MM.1S (cell line): ENCODE data around the gene TBC1D13.

Experiments
- DNase-seq: peaks from one replicate; pipeline ENCODE4 v3.0.0-alpha.2; 2015
- H2AFZ ChIP-seq: fragments of 300-600 bp; sonication (generic); 2 replicates; pipeline ENCODE4 v1.6.0; 2016; ENCODE audit warnings: antibody characterized with exemption, low read length
- H3F3A ChIP-seq: fragments of 300-600 bp; sonication (generic); 2 replicates; pipeline ENCODE4 v1.6.1; 2016; ENCODE audit warnings: mild to moderate bottlenecking, antibody characterized with exemption, low read length, moderate library complexity, mixed read lengths; ENCODE audit not compliant: insufficient read depth
- H3K27ac ChIP-seq: fragments of 300-600 bp; sonication (generic); 2 replicates; pipeline ENCODE4 v1.5.1; 2016; ENCODE audit warnings: mild to moderate bottlenecking, low read length
- H3K27me3 ChIP-seq: fragments of 300-600 bp; sonication (generic); replicated peaks from 2 replicates; pipeline ENCODE4 v1.6.0; 2016; ENCODE audit warnings: low read length; ENCODE audit not compliant: insufficient read depth
- H3K36me3 ChIP-seq: fragments of 300-600 bp; sonication (generic); replicated peaks from 2 replicates; pipeline ENCODE4 v1.6.1; 2016; ENCODE audit warnings: mild to moderate bottlenecking, low read length, mixed read lengths; ENCODE audit not compliant: insufficient read depth
- H3K4me1 ChIP-seq: fragments of 300-600 bp; sonication (generic); 2 replicates; pipeline ENCODE4 v1.6.1; 2016; ENCODE audit warnings: low read length, mixed read lengths
- H3K4me2 ChIP-seq: fragments of 300-600 bp; sonication (generic); 2 replicates; pipeline ENCODE4 v1.6.0; 2016; ENCODE audit warnings: low read depth, low read length
- H3K4me3 ChIP-seq: fragments of 300-600 bp; sonication (generic); 2 replicates; pipeline ENCODE4 v1.5.1; 2016; ENCODE audit warnings: low read length, mixed read lengths
- H3K79me2 ChIP-seq: fragments of 300-600 bp; sonication (generic); 2 replicates; pipeline ENCODE4 v1.6.1; 2016; ENCODE audit warnings: mixed run types, low read length, mixed read lengths
- H3K9ac ChIP-seq: fragments of 300-600 bp; sonication (generic); 2 replicates; pipeline ENCODE4 v1.6.1; 2016; ENCODE audit warnings: low read length, mixed read lengths
- H3K9me2 ChIP-seq: fragments of 300-600 bp; sonication (generic); replicated peaks from 2 replicates; pipeline ENCODE4 v1.6.1; 2016; ENCODE audit warnings: mild to moderate bottlenecking, low read length, mixed read lengths; ENCODE audit not compliant: insufficient read depth
- H3K9me3 ChIP-seq: fragments of 300-600 bp; sonication (generic); replicated peaks from 2 replicates; pipeline ENCODE4 v1.6.1; 2016; ENCODE audit warnings: mild to moderate bottlenecking, low read length, mixed read lengths; ENCODE audit not compliant: insufficient read depth
- H4K20me1 ChIP-seq: fragments of 300-600 bp; sonication (generic); 2 replicates; pipeline ENCODE4 v1.6.1; 2016; ENCODE audit warnings: mild to moderate bottlenecking, low read length, moderate library complexity, mixed read lengths; ENCODE audit not compliant: insufficient read depth
- CTCF ChIP-seq: fragments of 300-600 bp; sonication (generic); IDR thresholded peaks from 2 replicates; pipeline ENCODE4 v1.5.1; 2016; ENCODE audit warnings: antibody characterized with exemption, low read length, mixed read lengths
- EZH2 ChIP-seq: fragments of 300-600 bp; sonication (generic); optimal IDR thresholded peaks from 2 replicates; pipeline ENCODE3; 2017; ENCODE audit warnings: low read depth, mild to moderate bottlenecking, antibody characterized with exemption, low read length, mixed read lengths
- EZH2phosphoT487 ChIP-seq: fragments of 300-600 bp; sonication (generic); IDR thresholded peaks from 2 replicates; pipeline ENCODE4 v1.6.1; 2018; ENCODE audit warnings: antibody characterized with exemption, low read length

TBC1D13 gene

GRCh38 chr9:128819716-128820664 is 32.9 kb downstream of the TBC1D13 start:
- H3K4me1 ChIP-seq, result peaks cover 6% of the 10 kb centered on the region; the same call in 1 of the 2 replicates
- no peaks in the 10 kb centered on the region for H3K9me3 ChIP-seq
- H2AFZ ChIP-seq, result no peak overlapping the region
- H3K4me3 ChIP-seq, result no peak overlapping the region
- H3K9me2 ChIP-seq, result no peaks in the 10 kb centered on the region
- TF ChIP-seq EZH2 (no peak), EZH2phosphoT487 (no peak), CTCF (no peak)
- H3K9ac ChIP-seq, result no peak overlapping the region
- H4K20me1 ChIP-seq, result no peaks in the 10 kb centered on the region
- no peaks in the 10 kb centered on the region for H3F3A ChIP-seq
- H3K79me2 ChIP-seq, result peaks cover 7% of the 10 kb centered on the region
- no peak for DNase-seq
- no peak overlapping the region; the same call in 1 of the 2 replicates for H3K4me2 ChIP-seq
- H3K27ac ChIP-seq, result no peak overlapping the region
- H3K27me3 ChIP-seq, result no peaks in the 10 kb centered on the region
- H3K36me3 ChIP-seq, result no peaks in the 10 kb centered on the region

GRCh38 chr9:128820665-128821583 is 33.9 kb downstream of the TBC1D13 start:
- DNase-seq, result no peak
- Histone ChIP-seq H3K9me3 (no peaks in the 10 kb centered on the region), H3F3A (no peaks in the 10 kb centered on the region), H3K9ac (no peak overlapping the region), H4K20me1 (no peaks in the 10 kb centered on the region), H3K79me2 (peaks cover 7% of the 10 kb centered on the region), H3K27me3 (no peaks in the 10 kb centered on the region), H3K4me3 (no peak overlapping the region), H3K4me2 (no peak overlapping the region), H2AFZ (no peak overlapping the region), H3K27ac (no peak overlapping the region), H3K9me2 (no peaks in the 10 kb centered on the region), H3K36me3 (no peaks in the 10 kb centered on the region; the same call in 1 of the 2 replicates), H3K4me1 (peaks cover 6% of the 10 kb centered on the region; the same call in 1 of the 2 replicates)
- TF ChIP-seq EZH2, result no peak
- TF ChIP-seq EZH2phosphoT487, result no peak
- TF ChIP-seq CTCF, result no peak

- Histone ChIP-seq H3K9me3 (no peaks in the 10 kb centered on the region), H3K9me2 (no peaks in the 10 kb centered on the region), H3K27me3 (no peaks in the 10 kb centered on the region), H3K4me1 (peaks cover 6% of the 10 kb centered on the region; the same call in 1 of the 2 replicates), H3K36me3 (no peaks in the 10 kb centered on the region; the same call in 1 of the 2 replicates), H3K9ac (no peak overlapping the region), H3K4me3 (no peak overlapping the region), H3F3A (no peaks in the 10 kb centered on the region), H3K27ac (no peak overlapping the region), H4K20me1 (no peaks in the 10 kb centered on the region), H2AFZ (no peak overlapping the region), H3K4me2 (no peak overlapping the region), H3K79me2 (peaks cover 7% of the 10 kb centered on the region)
- no peak for TF ChIP-seq EZH2phosphoT487
- TF ChIP-seq CTCF, result no peak
- TF ChIP-seq EZH2, result no peak
- no peak for DNase-seq
Observed at GRCh38 chr9:128821584-128822406, 34.7 kb downstream of the TBC1D13 start.
